K562 (cell line): ENCODE measurements around the gene OR51B2. TPM values are rescaled to one million over a fixed set of nuclear protein-coding genes. Genes with fewer than 3 reads are reported as not detected.

Experiments used
- ARID1B ChIP-seq: fragments of 450-650 bp; IDR thresholded peaks from 2 replicates; pipeline ENCODE4 v1.6.1; 2016; ENCODE audit warnings: antibody characterized with exemption, mild to moderate bottlenecking, inconsistent platforms
- CBFA2T3 ChIP-seq: fragments of 450-650 bp; IDR thresholded peaks from 2 replicates; pipeline ENCODE4 v1.6.1; 2017
- EP300 ChIP-seq: IDR thresholded peaks from 2 replicates; pipeline ENCODE4 v1.6.1; 2012; ENCODE audit warnings: low read length, improper control_type of control experiment
- ETS1 ChIP-seq: conservative IDR thresholded peaks from 2 replicates; pipeline ENCODE4 v1.6.1; 2011; ENCODE audit warnings: low read depth, mild to moderate bottlenecking, low read length; ENCODE audit not compliant: control insufficient read depth
- FOXO4 ChIP-seq: fragments of 450-650 bp; formaldehyde crosslinking; IDR thresholded peaks from 2 replicates; pipeline ENCODE4 v1.4.0; 2020; ENCODE audit warnings: mild to moderate bottlenecking, moderate library complexity
- NONO ChIP-seq, 2 experiments: fragments of 200-400 bp in 1 of 2; fragments of 450-650 bp in 1 of 2; formaldehyde crosslinking in 1 of 2; IDR thresholded peaks; 2 replicates each; pipeline ENCODE4 v1.6.1; 2017; ENCODE audit warnings: low read depth in 2 of 2, mild to moderate bottlenecking in 2 of 2, moderate library complexity in 2 of 2, low read length in 1 of 2
- ZBED1 ChIP-seq: IDR thresholded peaks from 2 replicates; pipeline ENCODE4 v1.6.1; 2014
- ZNF395 ChIP-seq: fragments of 200-800 bp; sonication (Bioruptor generic); IDR thresholded peaks from 2 replicates; pipeline ENCODE4 v1.6.1; 2017; ENCODE audit warnings: missing genetic modification characterization, missing compliant biosample characterization
- ZNF449 ChIP-seq: fragments of 250-450 bp; sonication (Bioruptor Pico); IDR thresholded peaks from 2 replicates; pipeline ENCODE4 v1.8.0; 2022; ENCODE audit warnings: moderate library complexity, mild to moderate bottlenecking, inconsistent platforms
- ZNF609 ChIP-seq: sonication (generic); formaldehyde crosslinking; IDR thresholded peaks from 2 replicates; pipeline ENCODE4 v1.8.1; 2023; ENCODE audit warnings: missing genetic modification reagents, mild to moderate bottlenecking, borderline replicate concordance
- ZNF717 ChIP-seq: fragments of 250-450 bp; sonication (Bioruptor Pico); IDR thresholded peaks from 2 replicates; pipeline ENCODE4 v1.5.0; 2021
- polyA plus RNA-seq, 8 experiments: library from polyadenylated mRNA; depleted of rRNA in 4 of 8; stranded (reverse) in 5 of 8; unstranded in 3 of 8; fragments of >200 nt; fragmentation: Nextera tagmentation in 2 of 8; fragmentation: Illumina TruSeq in 1 of 8; extraction: Ambion mirVana in 2 of 8; extraction: Trizol in 1 of 8; gene quantifications; 2 replicates each; pipeline versions ENCODE4 v1.2.1 to v1.2.3, GENCODE V29; 2011 to 2014; ENCODE audit warnings: inconsistent platforms in 1 of 8, missing spikeins in 1 of 8
- total RNA-seq, 7 experiments: library from RNA; depleted of rRNA in 6 of 7; stranded (reverse); fragments of >200 nt in 6 of 7; fragmentation: Illumina TruSeq in 2 of 7; extraction: Trizol in 2 of 7; gene quantifications; 2 replicates each; pipeline versions ENCODE4 v1.2.1 to v1.2.3, GENCODE V29; 2011 to 2021; ENCODE audit warnings: low replicate concordance in 1 of 7

The OR51B2 gene
- total and polyA plus RNA-seq, 9 of the 15 experiments (the other 6 are each of a cell fraction or from before 2014, with no cell fraction given): 0.38 to 6.6 (median 4.0) TPM

- TF ChIP-seq ZNF609: no peak
- TF ChIP-seq NONO (IDR thresholded peaks at IDR 0.05; ENCODE audit: low read depth in 2 of 2, low read length in 1 of 2): no peak
- no peak for TF ChIP-seq EP300
- 0 out of 2 replicates have a peak, but pooled peaks have one; percentile 34 for TF ChIP-seq CBFA2T3
- no peak for TF ChIP-seq ZBED1
- 0 out of 2 replicates have a peak, but pooled peaks have one; percentile 14 for TF ChIP-seq ARID1B
- no peak for TF ChIP-seq FOXO4 (CRISPR knock-in tag)
- TF ChIP-seq ETS1: no peak
- TF ChIP-seq ZNF717: no peak
- TF ChIP-seq ZNF395 (CRISPR knock-in tag): no peak
- no peak for TF ChIP-seq ZNF449
These were observed 31.1 kb downstream of the OR51B2 start (continued) for GRCh38 chr11:5293028-5293427.
